Measurements from ENCODE around the gene BRCA1.
"Not testable (repeated sequence)": the region's sequence is repeated elsewhere in the genome, so short reads cannot be mapped to it uniquely, and the experiment has no call there.

The BRCA1 gene

GRCh38 chr17:43070872-43071271 lies 54.3 kb downstream of the BRCA1 start:
- DNase-seq (ENCODE audit: extremely low spot score): no peak
- ChIA-PET CTCF (interaction anchor here (1.4 kb wide), 1 partner anchor 10 kb away, joined by 3 read pairs; no protein-coding TSS in a partner anchor), POLR2A (no interaction called here)
- TF ChIP-seq, protein P1, sequence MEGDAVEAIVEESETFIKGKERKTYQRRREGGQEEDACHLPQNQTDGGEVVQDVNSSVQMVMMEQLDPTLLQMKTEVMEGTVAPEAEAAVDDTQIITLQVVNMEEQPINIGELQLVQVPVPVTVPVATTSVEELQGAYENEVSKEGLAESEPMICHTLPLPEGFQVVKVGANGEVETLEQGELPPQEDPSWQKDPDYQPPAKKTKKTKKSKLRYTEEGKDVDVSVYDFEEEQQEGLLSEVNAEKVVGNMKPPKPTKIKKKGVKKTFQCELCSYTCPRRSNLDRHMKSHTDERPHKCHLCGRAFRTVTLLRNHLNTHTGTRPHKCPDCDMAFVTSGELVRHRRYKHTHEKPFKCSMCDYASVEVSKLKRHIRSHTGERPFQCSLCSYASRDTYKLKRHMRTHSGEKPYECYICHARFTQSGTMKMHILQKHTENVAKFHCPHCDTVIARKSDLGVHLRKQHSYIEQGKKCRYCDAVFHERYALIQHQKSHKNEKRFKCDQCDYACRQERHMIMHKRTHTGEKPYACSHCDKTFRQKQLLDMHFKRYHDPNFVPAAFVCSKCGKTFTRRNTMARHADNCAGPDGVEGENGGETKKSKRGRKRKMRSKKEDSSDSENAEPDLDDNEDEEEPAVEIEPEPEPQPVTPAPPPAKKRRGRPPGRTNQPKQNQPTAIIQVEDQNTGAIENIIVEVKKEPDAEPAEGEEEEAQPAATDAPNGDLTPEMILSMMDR (IDR thresholded peaks at IDR 0.05; ENCODE audit: control extremely low read depth, extremely low read depth, low read depth, missing control alignments): no peak

- no peak for DNase-seq (ENCODE audit: extremely low spot score)
- ChIA-PET POLR2A (no interaction called here), CTCF (no interaction called here)
- TF ChIP-seq, protein P1 (IDR thresholded peaks at IDR 0.05; ENCODE audit: control extremely low read depth, extremely low read depth, low read depth, missing control alignments): no peak
These were observed 54.9 kb downstream of the BRCA1 start for GRCh38 chr17:43070257-43070656.

DNA sequence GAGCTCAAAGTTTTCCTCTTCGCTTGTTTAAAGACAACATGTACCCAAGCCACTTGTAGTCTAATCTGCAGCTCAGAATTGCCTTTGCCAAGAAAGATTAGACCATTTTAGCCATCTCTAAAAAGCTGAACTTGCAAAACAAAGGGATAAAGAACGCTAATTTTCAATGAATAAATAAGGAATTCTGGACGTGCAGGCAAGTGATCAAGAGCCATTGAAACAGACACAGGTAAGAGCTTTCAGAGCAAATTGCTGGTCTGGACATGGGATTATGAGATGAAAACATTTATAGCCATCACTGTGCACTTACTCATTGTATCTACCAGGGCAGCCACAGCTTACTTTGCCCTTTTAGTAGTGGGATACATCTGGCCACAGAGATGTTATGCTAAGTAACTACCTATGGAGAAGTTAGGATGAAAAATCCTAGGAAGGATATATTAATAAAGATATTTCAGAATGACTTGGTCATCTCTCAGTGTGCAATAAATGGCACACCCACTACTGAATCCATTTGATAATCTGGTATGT lies 55.7 kb downstream of the BRCA1 start:
- CTCF ChIA-PET: interaction anchor here (1.0 to 1.6 kb wide), 6 partner anchors 9 to 43 kb away, joined by 3 to 5 read pairs (median 4); no protein-coding TSS in a partner anchor
- POLR2A ChIA-PET: no interaction called here
- TF ChIP-seq, protein P1 (IDR thresholded peaks at IDR 0.05; ENCODE audit: control extremely low read depth, extremely low read depth, low read depth, missing control alignments): no peak
- no peak for DNase-seq (ENCODE audit: extremely low spot score)

DNA sequence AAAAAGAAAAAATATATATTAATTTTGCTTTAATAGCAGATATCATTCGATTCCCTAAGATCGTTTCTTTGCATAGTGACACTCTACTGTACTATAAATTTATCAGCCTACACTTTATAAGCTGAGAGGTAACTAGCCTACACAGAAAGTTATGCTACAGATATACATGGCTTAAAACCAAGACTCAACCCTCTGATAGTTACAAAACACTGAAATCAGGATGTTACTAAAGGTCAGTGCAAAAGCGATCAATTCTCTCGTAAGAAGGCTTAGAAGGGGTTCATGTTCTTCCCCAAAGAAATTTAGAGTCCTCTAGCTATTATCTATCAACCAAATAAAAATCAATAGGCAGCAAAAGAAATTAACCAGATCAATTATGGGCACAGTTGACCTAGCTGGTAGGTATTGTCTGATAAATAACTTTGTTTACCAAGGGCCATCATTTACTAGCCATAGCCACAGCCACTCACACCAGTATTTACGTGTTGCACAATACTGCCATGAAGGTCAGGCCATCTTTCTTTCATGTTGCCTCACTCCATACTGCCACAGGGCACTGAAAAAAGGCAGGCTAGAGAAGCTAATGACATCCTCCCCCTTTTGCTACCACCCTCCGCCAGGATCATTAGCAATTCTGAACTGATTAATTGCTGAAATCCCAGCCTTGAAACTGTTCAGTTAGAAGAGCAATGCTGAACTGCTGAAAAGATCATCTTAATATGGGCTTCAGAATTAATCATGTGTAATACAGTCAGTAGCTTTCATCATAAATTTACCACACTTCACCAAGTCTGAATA lies 56.4 kb downstream of the BRCA1 start:
- ChIA-PET CTCF (interaction anchor here (1.0 to 1.6 kb wide), 6 partner anchors 8 to 42 kb away, joined by 3 to 5 read pairs (median 4); no protein-coding TSS in a partner anchor), POLR2A (interaction anchor here (0.7 kb wide), 1 partner anchor 581 kb away, joined by 5 read pairs; no protein-coding TSS in a partner anchor)
- no peak for DNase-seq (ENCODE audit: extremely low spot score)
- TF ChIP-seq, protein P1 (IDR thresholded peaks at IDR 0.05; ENCODE audit: control extremely low read depth, extremely low read depth, low read depth, missing control alignments): no peak

- no peak for DNase-seq (ENCODE audit: extremely low spot score)
- ChIA-PET POLR2A (no interaction called here), CTCF (interaction anchor here (1.5 kb wide), 1 partner anchor 19 kb away, joined by 3 read pairs; no protein-coding TSS in a partner anchor)
- TF ChIP-seq, protein P1 (IDR thresholded peaks at IDR 0.05; ENCODE audit: control extremely low read depth, extremely low read depth, low read depth, missing control alignments): no peak
These were observed 62.1 kb downstream of the BRCA1 start for GRCh38 chr17:43062984-43063638.

GRCh38 chr17:43056051-43056450 lies 69.1 kb downstream of the BRCA1 start:
- ChIA-PET POLR2A (no interaction called here), CTCF (interaction anchor here (1.1 to 1.6 kb wide), 2 partner anchors 12 to 13 kb away, joined by 5 to 6 read pairs; no protein-coding TSS in a partner anchor)
- DNase-seq (ENCODE audit: extremely low spot score): no peak
- TF ChIP-seq, protein P1 (IDR thresholded peaks at IDR 0.05; ENCODE audit: control extremely low read depth, extremely low read depth, low read depth, missing control alignments): no peak

DNA sequence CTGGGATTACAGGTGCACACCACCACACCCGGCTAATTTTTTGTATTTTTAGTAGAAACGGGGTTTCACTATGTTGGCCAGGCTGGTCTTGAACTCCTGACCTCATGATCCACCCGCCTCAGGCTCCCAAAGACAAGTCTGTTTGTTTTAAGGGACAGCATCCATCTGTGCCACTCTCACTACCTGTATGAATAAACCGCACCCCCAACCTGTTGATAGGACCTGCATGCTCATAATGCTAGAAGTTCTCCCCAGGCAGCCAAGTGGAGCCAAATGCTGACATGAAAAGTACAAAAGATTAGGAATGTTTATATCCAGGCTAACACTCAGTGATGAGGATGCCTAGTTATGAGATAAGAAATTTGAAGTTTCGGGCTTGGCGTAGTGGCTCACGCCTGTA lies 72.2 kb downstream of the BRCA1 start:
- CTCF ChIA-PET: interaction anchor here (1.4 kb wide), 1 partner anchor 10 kb away, joined by 3 read pairs; no protein-coding TSS in a partner anchor
- POLR2A ChIA-PET; DNase-seq (ENCODE audit: extremely low spot score): not testable (repeated sequence)
